HG02571 (cell line): ENCODE results near the gene LOXHD1.

ENCODE experiments used
- ATAC-seq: cut with Tn5 transposase; IDR thresholded peaks from one replicate; pipeline ENCODE4 v1.9.1; 2021; ENCODE audit warnings: mild to moderate bottlenecking, moderate library complexity; ENCODE audit not compliant: unreplicated experiment

Gene LOXHD1

GRCh38 chr18:46676182-46676835 is 19.3 kb upstream of the LOXHD1 start:
- no peak for ATAC-seq

- ATAC-seq, result no peak
Observed at GRCh38 chr18:46675112-46675511, 18.1 kb upstream of the LOXHD1 start.

GRCh38 chr18:46672062-46672970 is 15.3 kb upstream of the LOXHD1 start:
- ATAC-seq, result no peak

GRCh38 chr18:46668694-46669093 is 11.7 kb upstream of the LOXHD1 start:
- no peak for ATAC-seq

- no peak for ATAC-seq
Observed at GRCh38 chr18:46668135-46668534, 11.1 kb upstream of the LOXHD1 start.

GRCh38 chr18:46663539-46663938 is 6.5 kb upstream of the LOXHD1 start:
- no peak for ATAC-seq

GRCh38 chr18:46660957-46661749 is 4.1 kb upstream of the LOXHD1 start:
- ATAC-seq, result no peak

GRCh38 chr18:46659484-46659883 is 2.5 kb upstream of the LOXHD1 start:
- no peak for ATAC-seq

GRCh38 chr18:46656326-46657114 is 500 bp downstream of the LOXHD1 start:
- ATAC-seq, result no peak

- no peak for ATAC-seq
Observed at GRCh38 chr18:46652372-46652771, 4.6 kb downstream of the LOXHD1 start.

GRCh38 chr18:46650681-46651080 is 6.3 kb downstream of the LOXHD1 start:
- ATAC-seq, result no peak

GRCh38 chr18:46649071-46649862 is 7.8 kb downstream of the LOXHD1 start:
- no peak for ATAC-seq

- no peak for ATAC-seq
Observed at GRCh38 chr18:46646468-46646867, 10.6 kb downstream of the LOXHD1 start.

GRCh38 chr18:46642561-46642960 is 14.5 kb downstream of the LOXHD1 start:
- no peak for ATAC-seq

GRCh38 chr18:46641917-46642316 is 15.1 kb downstream of the LOXHD1 start:
- no peak for ATAC-seq

GRCh38 chr18:46639386-46639785 is 17.6 kb downstream of the LOXHD1 start:
- ATAC-seq, result no peak

- no peak for ATAC-seq
Observed at GRCh38 chr18:46636040-46636630, 20.9 kb downstream of the LOXHD1 start.

GRCh38 chr18:46632401-46633071 is 24.5 kb downstream of the LOXHD1 start:
- no peak for ATAC-seq

GRCh38 chr18:46630991-46631390 is 26.0 kb downstream of the LOXHD1 start:
- ATAC-seq, result no peak
